HepG2 (cell line): ENCODE measurements around the gene DNAJA3. TPM values are rescaled to one million over a fixed set of nuclear protein-coding genes. Genes with fewer than 3 reads are reported as not detected.

Source experiments
- ARNTL ChIP-seq: sonication (generic); formaldehyde crosslinking; IDR thresholded peaks from 2 replicates; pipeline ENCODE4 v1.4.0; 2020; ENCODE audit warnings: mild to moderate bottlenecking, missing genetic modification reagents
- CREM ChIP-seq, 2 experiments: sonication (generic) in 1 of 2; formaldehyde crosslinking in 1 of 2; IDR thresholded peaks; 2 replicates each; pipeline versions ENCODE4 v1.4.0 to v1.6.1; 2016 to 2020; ENCODE audit warnings: antibody characterized with exemption in 1 of 2, mild to moderate bottlenecking in 1 of 2, missing genetic modification reagents in 1 of 2
- ETV6 ChIP-seq: sonication (generic); formaldehyde crosslinking; conservative IDR thresholded peaks from 2 replicates; pipeline ENCODE4 v1.4.0; 2020; ENCODE audit warnings: missing genetic modification reagents
- GTF3A ChIP-seq: sonication (generic); formaldehyde crosslinking; conservative IDR thresholded peaks from 2 replicates; pipeline ENCODE4 v1.4.0; 2020; ENCODE audit warnings: mild to moderate bottlenecking, missing genetic modification reagents
- PCBP1 ChIP-seq: fragments of 200-400 bp; formaldehyde crosslinking; IDR thresholded peaks from 2 replicates; pipeline ENCODE4 v1.6.1; 2017; ENCODE audit warnings: mild to moderate bottlenecking, low read depth, low read length, borderline replicate concordance
- PTBP1 ChIP-seq: fragments of 200-400 bp; formaldehyde crosslinking; IDR thresholded peaks from 2 replicates; pipeline ENCODE4 v1.6.1; 2018; ENCODE audit warnings: low read length, low read depth; ENCODE audit not compliant: poor library complexity, severe bottlenecking
- SMAD1 ChIP-seq: sonication (generic); formaldehyde crosslinking; IDR thresholded peaks from 2 replicates; pipeline ENCODE4 v1.4.0; 2020; ENCODE audit warnings: missing genetic modification reagents, low read depth, mild to moderate bottlenecking, borderline replicate concordance
- STAG1 ChIP-seq: sonication (generic); formaldehyde crosslinking; IDR thresholded peaks from 2 replicates; pipeline ENCODE4 v1.4.0; 2020; ENCODE audit warnings: missing genetic modification reagents
- TAF1 ChIP-seq: sonication (generic); formaldehyde crosslinking; IDR thresholded peaks from 2 replicates; pipeline ENCODE4 v1.4.0; 2020; ENCODE audit warnings: missing genetic modification reagents
- TEAD3 ChIP-seq: optimal IDR thresholded peaks from 2 replicates; pipeline ENCODE3; 2016; ENCODE audit warnings: borderline replicate concordance
- ZBTB21 ChIP-seq: sonication (generic); formaldehyde crosslinking; IDR thresholded peaks from 2 replicates; pipeline ENCODE4 v1.4.0; 2020; ENCODE audit warnings: missing genetic modification reagents
- ZEB1 ChIP-seq: IDR thresholded peaks from 2 replicates; pipeline ENCODE4 v1.6.1; 2012; ENCODE audit warnings: mild to moderate bottlenecking, low read depth, inconsistent platforms; ENCODE audit not compliant: insufficient replicate concordance
- ZKSCAN8 ChIP-seq: IDR thresholded peaks from 2 replicates; pipeline ENCODE4 v1.6.1; 2016; ENCODE audit warnings: borderline replicate concordance, missing genetic modification reagents, missing compliant biosample characterization
- ZNF326 ChIP-seq: sonication (generic); formaldehyde crosslinking; IDR thresholded peaks from 2 replicates; pipeline ENCODE4 v1.4.0; 2020; ENCODE audit warnings: missing genetic modification reagents, borderline replicate concordance
- ZNF331 ChIP-seq: sonication (generic); formaldehyde crosslinking; IDR thresholded peaks from 2 replicates; pipeline ENCODE4 v1.4.0; 2020; ENCODE audit warnings: missing genetic modification reagents
- ZNF614 ChIP-seq: IDR thresholded peaks from 2 replicates; pipeline ENCODE4 v1.6.1; 2018; ENCODE audit warnings: missing biosample characterization, missing genetic modification reagents, inconsistent platforms, borderline replicate concordance
- ZNF839 ChIP-seq: sonication (generic); formaldehyde crosslinking; IDR thresholded peaks from 2 replicates; pipeline ENCODE4 v1.4.0; 2020; ENCODE audit warnings: missing genetic modification reagents, mild to moderate bottlenecking, borderline replicate concordance
- ZSCAN25 ChIP-seq: sonication (generic); formaldehyde crosslinking; IDR thresholded peaks from 2 replicates; pipeline ENCODE4 v1.8.0; 2022; ENCODE audit warnings: mild to moderate bottlenecking, missing genetic modification reagents
- polyA plus RNA-seq, 8 experiments: library from polyadenylated mRNA; depleted of rRNA in 3 of 8; stranded (reverse) in 7 of 8; unstranded in 1 of 8; fragments of >200 nt; fragmentation: Illumina TruSeq in 4 of 8; extraction: Trizol in 4 of 8; gene quantifications; 2 replicates each; pipeline versions ENCODE4 v1.2.1 to v1.2.3, GENCODE V29; 2011 to 2016; ENCODE audit warnings: low read depth in 4 of 8, missing spikeins in 1 of 8, mixed read lengths in 1 of 8; ENCODE audit not compliant: insufficient read depth in 1 of 8
- total RNA-seq, 5 experiments: library from RNA; depleted of rRNA; stranded (reverse); fragments of >200 nt; fragmentation: Illumina TruSeq; extraction: Trizol; gene quantifications; 2 replicates each; pipeline ENCODE4 v1.2.3, GENCODE V29; 2016; ENCODE audit warnings: low read depth in 1 of 5
- TF ChIP-seq, protein P1 (sequence below): sonication (generic); formaldehyde crosslinking; IDR thresholded peaks from 2 replicates; pipeline ENCODE4 v1.5.0; 2020; ENCODE audit warnings: mild to moderate bottlenecking, missing genetic modification reagents
- TF ChIP-seq, protein P2 (sequence below): sonication (generic); formaldehyde crosslinking; IDR thresholded peaks from 2 replicates; pipeline ENCODE4 v1.9.0; 2021; ENCODE audit warnings: missing genetic modification reagents, borderline replicate concordance
- TF ChIP-seq, protein P3 (sequence below): sonication (generic); formaldehyde crosslinking; IDR thresholded peaks from 2 replicates; pipeline ENCODE4 v1.5.0; 2020; ENCODE audit warnings: mild to moderate bottlenecking, missing genetic modification reagents, moderate library complexity

The DNAJA3 gene
- total and polyA plus RNA-seq, 2 of the 13 experiments (the other 11 are each of a cell fraction or from before 2014, with no cell fraction given) = 77.0 to 83.3 TPM

DNA sequence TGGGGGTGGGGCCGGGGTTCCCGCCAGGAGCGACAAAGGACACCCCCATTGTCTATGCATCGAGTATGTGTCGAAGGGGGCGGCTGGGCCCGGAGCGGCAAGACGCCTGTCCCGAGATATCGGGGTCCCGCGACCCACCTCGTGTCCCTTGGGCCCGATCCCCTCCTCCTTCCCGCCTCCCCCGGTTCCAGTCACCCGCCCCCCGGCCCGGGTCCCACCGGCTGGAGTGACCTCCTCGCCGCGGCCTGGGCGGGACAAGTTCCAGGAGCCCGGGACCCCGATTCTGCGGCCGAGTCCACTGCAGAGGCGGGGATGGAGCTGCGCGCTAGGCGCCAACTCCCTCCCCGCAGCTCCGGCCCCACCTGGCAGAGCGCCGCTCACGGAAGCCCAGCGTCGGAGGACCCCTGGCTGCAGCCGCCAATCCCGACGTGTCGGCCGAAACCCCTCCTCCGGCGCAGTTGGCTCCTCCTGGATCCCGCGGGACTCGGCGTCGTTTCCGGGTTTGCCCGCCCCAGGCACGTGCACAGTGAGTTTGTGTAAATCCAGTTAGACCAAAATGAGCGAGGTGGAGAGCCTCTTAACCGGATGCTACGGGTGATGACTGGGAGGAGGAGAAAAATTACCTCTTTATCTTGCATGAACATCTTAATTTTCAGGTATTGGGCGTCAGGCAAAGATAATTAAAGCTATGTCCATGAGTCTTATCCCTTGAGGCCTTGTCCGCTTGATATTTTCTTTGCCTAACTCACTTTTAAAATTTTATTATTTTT, 48.7 kb downstream of the DNAJA3 start, which contains the start of gene NMRAL1 (continued):
- TF ChIP-seq, protein P1, sequence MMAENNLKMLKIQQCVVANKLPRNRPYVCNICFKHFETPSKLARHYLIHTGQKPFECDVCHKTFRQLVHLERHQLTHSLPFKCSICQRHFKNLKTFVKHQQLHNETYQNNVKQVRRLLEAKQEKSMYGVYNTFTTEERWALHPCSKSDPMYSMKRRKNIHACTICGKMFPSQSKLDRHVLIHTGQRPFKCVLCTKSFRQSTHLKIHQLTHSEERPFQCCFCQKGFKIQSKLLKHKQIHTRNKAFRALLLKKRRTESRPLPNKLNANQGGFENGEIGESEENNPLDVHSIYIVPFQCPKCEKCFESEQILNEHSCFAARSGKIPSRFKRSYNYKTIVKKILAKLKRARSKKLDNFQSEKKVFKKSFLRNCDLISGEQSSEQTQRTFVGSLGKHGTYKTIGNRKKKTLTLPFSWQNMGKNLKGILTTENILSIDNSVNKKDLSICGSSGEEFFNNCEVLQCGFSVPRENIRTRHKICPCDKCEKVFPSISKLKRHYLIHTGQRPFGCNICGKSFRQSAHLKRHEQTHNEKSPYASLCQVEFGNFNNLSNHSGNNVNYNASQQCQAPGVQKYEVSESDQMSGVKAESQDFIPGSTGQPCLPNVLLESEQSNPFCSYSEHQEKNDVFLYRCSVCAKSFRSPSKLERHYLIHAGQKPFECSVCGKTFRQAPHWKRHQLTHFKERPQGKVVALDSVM = no peak
- TF ChIP-seq ETV6 (no peak), ZNF614 (0 out of 2 replicates have a peak, but pooled peaks have one; percentile 26), TAF1 (CRISPR knock-in tag) (peak; percentile 61), TEAD3 (no peak), CREM (IDR thresholded peaks at IDR 0.05) (0 out of 2 replicates have a peak, but pooled peaks have one; percentile 19), CREM (CRISPR knock-in tag; IDR thresholded peaks at IDR 0.05) (no peak), ZBTB21 (CRISPR knock-in tag) (no peak), GTF3A (CRISPR knock-in tag) (no peak), ZSCAN25 (CRISPR knock-in tag) (no peak), PTBP1 (no peak), ARNTL (peak; percentile 83), ZNF331 (CRISPR knock-in tag) (no peak), ZNF839 (CRISPR knock-in tag) (no peak), ZEB1 (no peak), ZKSCAN8 (CRISPR knock-in tag) (no peak), SMAD1 (CRISPR knock-in tag) (no peak), STAG1 (CRISPR knock-in tag) (peak; percentile 6; the same call in 1 of the 2 replicates), PCBP1 (no peak), ZNF326 (CRISPR knock-in tag) (no peak)
- TF ChIP-seq, protein P2, sequence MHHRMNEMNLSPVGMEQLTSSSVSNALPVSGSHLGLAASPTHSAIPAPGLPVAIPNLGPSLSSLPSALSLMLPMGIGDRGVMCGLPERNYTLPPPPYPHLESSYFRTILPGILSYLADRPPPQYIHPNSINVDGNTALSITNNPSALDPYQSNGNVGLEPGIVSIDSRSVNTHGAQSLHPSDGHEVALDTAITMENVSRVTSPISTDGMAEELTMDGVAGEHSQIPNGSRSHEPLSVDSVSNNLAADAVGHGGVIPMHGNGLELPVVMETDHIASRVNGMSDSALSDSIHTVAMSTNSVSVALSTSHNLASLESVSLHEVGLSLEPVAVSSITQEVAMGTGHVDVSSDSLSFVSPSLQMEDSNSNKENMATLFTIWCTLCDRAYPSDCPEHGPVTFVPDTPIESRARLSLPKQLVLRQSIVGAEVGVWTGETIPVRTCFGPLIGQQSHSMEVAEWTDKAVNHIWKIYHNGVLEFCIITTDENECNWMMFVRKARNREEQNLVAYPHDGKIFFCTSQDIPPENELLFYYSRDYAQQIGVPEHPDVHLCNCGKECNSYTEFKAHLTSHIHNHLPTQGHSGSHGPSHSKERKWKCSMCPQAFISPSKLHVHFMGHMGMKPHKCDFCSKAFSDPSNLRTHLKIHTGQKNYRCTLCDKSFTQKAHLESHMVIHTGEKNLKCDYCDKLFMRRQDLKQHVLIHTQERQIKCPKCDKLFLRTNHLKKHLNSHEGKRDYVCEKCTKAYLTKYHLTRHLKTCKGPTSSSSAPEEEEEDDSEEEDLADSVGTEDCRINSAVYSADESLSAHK = no peak
- TF ChIP-seq, protein P3, sequence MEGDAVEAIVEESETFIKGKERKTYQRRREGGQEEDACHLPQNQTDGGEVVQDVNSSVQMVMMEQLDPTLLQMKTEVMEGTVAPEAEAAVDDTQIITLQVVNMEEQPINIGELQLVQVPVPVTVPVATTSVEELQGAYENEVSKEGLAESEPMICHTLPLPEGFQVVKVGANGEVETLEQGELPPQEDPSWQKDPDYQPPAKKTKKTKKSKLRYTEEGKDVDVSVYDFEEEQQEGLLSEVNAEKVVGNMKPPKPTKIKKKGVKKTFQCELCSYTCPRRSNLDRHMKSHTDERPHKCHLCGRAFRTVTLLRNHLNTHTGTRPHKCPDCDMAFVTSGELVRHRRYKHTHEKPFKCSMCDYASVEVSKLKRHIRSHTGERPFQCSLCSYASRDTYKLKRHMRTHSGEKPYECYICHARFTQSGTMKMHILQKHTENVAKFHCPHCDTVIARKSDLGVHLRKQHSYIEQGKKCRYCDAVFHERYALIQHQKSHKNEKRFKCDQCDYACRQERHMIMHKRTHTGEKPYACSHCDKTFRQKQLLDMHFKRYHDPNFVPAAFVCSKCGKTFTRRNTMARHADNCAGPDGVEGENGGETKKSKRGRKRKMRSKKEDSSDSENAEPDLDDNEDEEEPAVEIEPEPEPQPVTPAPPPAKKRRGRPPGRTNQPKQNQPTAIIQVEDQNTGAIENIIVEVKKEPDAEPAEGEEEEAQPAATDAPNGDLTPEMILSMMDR (CRISPR knock-in tag) = peak; percentile 35; the same call in 1 of the 2 replicates
